Non-pigmented ciliary epithelial cell (primary cell): Measurements from ENCODE around the gene HUS1.
"Not testable (repeated sequence)": the region's sequence is repeated elsewhere in the genome, so short reads cannot be mapped to it uniquely, and the experiment has no call there.

ENCODE experiments used
- DNase-seq: peaks from one replicate; pipeline ENCODE4 v3.0.0-alpha.2; 2010; ENCODE audit warnings: low read depth

Gene HUS1

GRCh38 chr7:47979145-47979831 is at the start of gene HUS1:
Gene HUS1 (minus strand): TSS chr7:47979615. CDS start chr7:47979519, 96 bp downstream.
- DNase-seq: no peak

- no peak for DNase-seq
Observed at GRCh38 chr7:48028938-48029337, 49.5 kb upstream of the HUS1 start, which contains the start of gene SUN3. Gene SUN3 (minus strand): TSS chr7:48029107. CDS start chr7:48028938, 169 bp downstream.

GRCh38 chr7:48025624-48026023 is 46.2 kb upstream of the HUS1 start:
- no peak for DNase-seq

- no peak for DNase-seq
Observed at GRCh38 chr7:48017674-48018073, 38.3 kb upstream of the HUS1 start.

GRCh38 chr7:48016641-48017040 is 37.2 kb upstream of the HUS1 start:
- no peak for DNase-seq

GRCh38 chr7:48011951-48012350 is 32.5 kb upstream of the HUS1 start:
- DNase-seq: no peak

GRCh38 chr7:48011323-48011722 is 31.9 kb upstream of the HUS1 start:
- no peak for DNase-seq

GRCh38 chr7:48009954-48010353 is 30.5 kb upstream of the HUS1 start:
- DNase-seq: no peak

GRCh38 chr7:48009257-48009656 is 29.8 kb upstream of the HUS1 start:
- DNase-seq: no peak

GRCh38 chr7:48006866-48007265 is 27.5 kb upstream of the HUS1 start:
- DNase-seq: no peak

GRCh38 chr7:48004638-48005037 is 25.2 kb upstream of the HUS1 start:
- no peak for DNase-seq

- no peak for DNase-seq
Observed at GRCh38 chr7:48004032-48004431, 24.6 kb upstream of the HUS1 start.

GRCh38 chr7:48000164-48000563 is 20.7 kb upstream of the HUS1 start:
- DNase-seq: not testable (repeated sequence)

- DNase-seq: no peak
Observed at GRCh38 chr7:47999413-47999812, 20.0 kb upstream of the HUS1 start.

GRCh38 chr7:47992446-47992845 is 13.0 kb upstream of the HUS1 start:
- DNase-seq: no peak

GRCh38 chr7:47991741-47992311 is 12.4 kb upstream of the HUS1 start:
- DNase-seq: no peak

GRCh38 chr7:47991270-47991669 is 11.9 kb upstream of the HUS1 start:
- no peak for DNase-seq

GRCh38 chr7:47990592-47990991 is 11.2 kb upstream of the HUS1 start:
- DNase-seq: no peak

GRCh38 chr7:47989607-47990400 is 10.4 kb upstream of the HUS1 start:
- DNase-seq: not testable (repeated sequence)

GRCh38 chr7:47988496-47989386 is 9.3 kb upstream of the HUS1 start:
- DNase-seq: no peak

GRCh38 chr7:47982610-47983009 is 3.2 kb upstream of the HUS1 start:
- no peak for DNase-seq

GRCh38 chr7:47980648-47981047 is 1.2 kb upstream of the HUS1 start:
- not testable (repeated sequence) for DNase-seq
